SK-N-MC (cell line): ENCODE data around the gene HRH1.

ENCODE experiments used
- EZH2 ChIP-seq: fragments of 200-600 bp; sonication (generic); IDR thresholded peaks from one replicate; pipeline ENCODE4 v1.6.1; 2017; ENCODE audit warnings: antibody characterized with exemption
- FOXP2 ChIP-seq: optimal IDR thresholded peaks from 2 replicates; pipeline ENCODE3; 2011; ENCODE audit warnings: mild to moderate bottlenecking, moderate library complexity; ENCODE audit not compliant: insufficient read depth; ENCODE audit errors: extremely low read length, control extremely low read depth
- POLR2AphosphoS5 ChIP-seq: IDR thresholded peaks from 2 replicates; pipeline ENCODE4 v1.6.1; 2012; ENCODE audit warnings: mild to moderate bottlenecking, low read depth, low read length, borderline replicate concordance

DNA sequence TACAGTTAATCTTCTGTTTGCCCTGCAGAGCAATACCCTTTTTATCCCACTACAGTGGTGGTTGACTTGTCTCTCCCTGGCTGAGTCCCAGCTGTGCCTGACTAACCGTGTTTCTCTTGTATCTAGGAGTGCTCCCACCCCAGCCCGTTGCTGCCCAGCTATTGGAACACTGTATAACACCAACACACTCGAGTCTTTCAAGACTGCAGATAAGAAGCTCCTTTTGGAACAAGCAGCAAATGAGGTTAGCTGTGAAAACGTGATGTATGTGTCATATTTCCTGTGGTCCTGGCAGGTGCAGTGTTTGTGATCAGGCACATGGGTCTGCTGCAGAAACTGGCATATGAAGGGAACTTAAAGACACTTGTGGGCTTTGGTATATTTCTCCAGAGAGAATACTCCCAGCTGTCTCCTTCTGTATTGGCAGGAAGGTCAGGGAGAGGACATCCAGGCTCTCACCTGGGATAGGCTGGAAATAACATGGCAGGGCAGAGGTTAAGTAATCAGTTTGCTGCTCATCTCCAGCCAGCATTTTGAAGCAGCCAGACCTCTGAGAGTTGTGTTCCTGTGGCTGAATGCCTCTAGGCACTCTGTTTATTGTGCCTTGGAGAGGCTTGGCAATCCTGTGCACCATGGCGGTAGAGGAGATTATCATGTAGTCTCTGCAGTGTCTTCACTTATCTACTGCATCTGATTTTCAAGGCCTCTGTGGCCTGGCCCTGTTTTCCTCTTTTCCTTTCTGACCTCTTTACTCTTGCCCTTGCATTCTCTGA, 152.7 kb downstream of the HRH1 start:
- TF ChIP-seq EZH2 (no peak), POLR2AphosphoS5 (no peak), FOXP2 (no peak)
